ENCODE data around the gene SEMA6A.

DNA sequence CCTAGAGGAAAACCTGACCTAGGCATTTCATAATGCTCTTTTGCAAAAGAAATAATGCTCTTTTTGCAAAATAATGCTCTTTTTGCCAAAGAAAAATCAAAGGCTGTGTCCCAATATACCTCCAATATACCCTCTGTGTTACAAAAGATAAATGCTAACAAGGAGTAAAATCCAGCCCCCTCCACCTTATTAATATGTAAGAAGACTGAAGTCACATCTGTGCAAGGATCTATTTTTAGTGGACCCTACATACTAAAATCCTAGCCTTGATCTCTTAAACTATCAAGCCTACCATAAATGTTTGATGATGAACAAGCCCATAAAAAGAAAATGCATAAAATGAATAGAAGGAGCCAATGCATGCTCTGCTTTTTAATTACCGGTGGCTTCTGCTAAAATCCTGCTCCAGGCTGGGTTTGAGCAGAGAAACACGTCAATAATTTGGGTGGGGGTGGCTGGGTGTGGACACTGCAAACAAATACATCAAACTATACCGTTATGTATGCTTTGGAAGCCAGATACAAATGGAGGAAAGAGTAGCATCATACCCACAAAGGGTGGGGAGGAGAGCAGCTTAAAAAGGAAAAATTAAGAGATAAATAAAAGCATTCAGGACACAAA, 131.6 kb downstream of the SEMA6A start:
- TF ChIP-seq, protein P1, sequence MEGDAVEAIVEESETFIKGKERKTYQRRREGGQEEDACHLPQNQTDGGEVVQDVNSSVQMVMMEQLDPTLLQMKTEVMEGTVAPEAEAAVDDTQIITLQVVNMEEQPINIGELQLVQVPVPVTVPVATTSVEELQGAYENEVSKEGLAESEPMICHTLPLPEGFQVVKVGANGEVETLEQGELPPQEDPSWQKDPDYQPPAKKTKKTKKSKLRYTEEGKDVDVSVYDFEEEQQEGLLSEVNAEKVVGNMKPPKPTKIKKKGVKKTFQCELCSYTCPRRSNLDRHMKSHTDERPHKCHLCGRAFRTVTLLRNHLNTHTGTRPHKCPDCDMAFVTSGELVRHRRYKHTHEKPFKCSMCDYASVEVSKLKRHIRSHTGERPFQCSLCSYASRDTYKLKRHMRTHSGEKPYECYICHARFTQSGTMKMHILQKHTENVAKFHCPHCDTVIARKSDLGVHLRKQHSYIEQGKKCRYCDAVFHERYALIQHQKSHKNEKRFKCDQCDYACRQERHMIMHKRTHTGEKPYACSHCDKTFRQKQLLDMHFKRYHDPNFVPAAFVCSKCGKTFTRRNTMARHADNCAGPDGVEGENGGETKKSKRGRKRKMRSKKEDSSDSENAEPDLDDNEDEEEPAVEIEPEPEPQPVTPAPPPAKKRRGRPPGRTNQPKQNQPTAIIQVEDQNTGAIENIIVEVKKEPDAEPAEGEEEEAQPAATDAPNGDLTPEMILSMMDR (IDR thresholded peaks at IDR 0.05 in 2 of 3, conservative IDR thresholded peaks at IDR 0.05 in 1 of 3; ENCODE audit: control insufficient read depth in 2 of 3, extremely low read depth in 1 of 3, insufficient read depth in 1 of 3, low read depth in 3 of 3, low read length in 3 of 3), result no peak
- TF ChIP-seq CREB1 (IDR thresholded peaks at IDR 0.05; ENCODE audit: low read depth), result no peak
- no peak for TF ChIP-seq CREM (IDR thresholded peaks at IDR 0.05; ENCODE audit: low read depth)
- no peak for TF ChIP-seq ETV6 (conservative IDR thresholded peaks at IDR 0.05 in 1 of 2, IDR thresholded peaks at IDR 0.05 in 1 of 2; ENCODE audit: borderline replicate concordance in 1 of 2, low read depth in 1 of 2)
- TF ChIP-seq CEBPB (IDR thresholded peaks at IDR 0.05; ENCODE audit: borderline replicate concordance in 1 of 2, low read depth in 2 of 2, low read length in 2 of 2), result no peak
- no peak for TF ChIP-seq FOXM1 (IDR thresholded peaks at IDR 0.05; ENCODE audit: low read depth, low read length)
- no peak for TF ChIP-seq RAD21 (IDR thresholded peaks at IDR 0.05; ENCODE audit: insufficient read depth, low read depth, low read length)
- no peak for TF ChIP-seq RB1 (IDR thresholded peaks at IDR 0.05; ENCODE audit: borderline replicate concordance)
- no peak for TF ChIP-seq NFYB (IDR thresholded peaks at IDR 0.05; ENCODE audit: insufficient read depth, low read depth, low read length)
- TF ChIP-seq BHLHE40 (IDR thresholded peaks at IDR 0.05; ENCODE audit: borderline replicate concordance in 1 of 2, low read depth in 2 of 2, low read length in 1 of 2), result no peak
- no peak for TF ChIP-seq TCF12 (IDR thresholded peaks at IDR 0.05; ENCODE audit: low read depth, low read length)
